ENCODE measurements around the gene RERG.
"Not testable (repeated sequence)": the region's sequence is repeated elsewhere in the genome, so short reads cannot be mapped to it uniquely, and the experiment has no call there.

The RERG gene

GRCh38 chr12:15090441-15090840 is 130.8 kb downstream of the RERG start:
- Histone ChIP-seq H3K4me2 (0 out of 2 replicates have a peak overlapping the region, but pooled peaks have one; percentile 19), H3K9ac (no peak overlapping the region), H3K27me3 (ENCODE audit: insufficient read depth, low read depth) (no peaks in the 10 kb centered on the region), H2AFZ (ENCODE audit: low read depth) (no peak overlapping the region), H3K4me1 (ENCODE audit: low read depth, poor library complexity, severe bottlenecking) (peaks cover 40% of the 10 kb centered on the region), H3K4me3 (IDR thresholded peaks at IDR 0.05; ENCODE audit: insufficient read depth, low read depth, low read length) (no peak overlapping the region), H4K20me1 (ENCODE audit: insufficient read depth) (no peaks in the 10 kb centered on the region), H3K79me2 (ENCODE audit: insufficient read depth, low read depth) (no peaks in the 10 kb centered on the region), H3K36me3 (ENCODE audit: insufficient read depth) (no peaks in the 10 kb centered on the region), H3K27ac (no peak overlapping the region)
- TF ChIP-seq, protein P1, sequence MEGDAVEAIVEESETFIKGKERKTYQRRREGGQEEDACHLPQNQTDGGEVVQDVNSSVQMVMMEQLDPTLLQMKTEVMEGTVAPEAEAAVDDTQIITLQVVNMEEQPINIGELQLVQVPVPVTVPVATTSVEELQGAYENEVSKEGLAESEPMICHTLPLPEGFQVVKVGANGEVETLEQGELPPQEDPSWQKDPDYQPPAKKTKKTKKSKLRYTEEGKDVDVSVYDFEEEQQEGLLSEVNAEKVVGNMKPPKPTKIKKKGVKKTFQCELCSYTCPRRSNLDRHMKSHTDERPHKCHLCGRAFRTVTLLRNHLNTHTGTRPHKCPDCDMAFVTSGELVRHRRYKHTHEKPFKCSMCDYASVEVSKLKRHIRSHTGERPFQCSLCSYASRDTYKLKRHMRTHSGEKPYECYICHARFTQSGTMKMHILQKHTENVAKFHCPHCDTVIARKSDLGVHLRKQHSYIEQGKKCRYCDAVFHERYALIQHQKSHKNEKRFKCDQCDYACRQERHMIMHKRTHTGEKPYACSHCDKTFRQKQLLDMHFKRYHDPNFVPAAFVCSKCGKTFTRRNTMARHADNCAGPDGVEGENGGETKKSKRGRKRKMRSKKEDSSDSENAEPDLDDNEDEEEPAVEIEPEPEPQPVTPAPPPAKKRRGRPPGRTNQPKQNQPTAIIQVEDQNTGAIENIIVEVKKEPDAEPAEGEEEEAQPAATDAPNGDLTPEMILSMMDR (conservative IDR thresholded peaks at IDR 0.05; ENCODE audit: low read depth, low read length), result no peak

DNA sequence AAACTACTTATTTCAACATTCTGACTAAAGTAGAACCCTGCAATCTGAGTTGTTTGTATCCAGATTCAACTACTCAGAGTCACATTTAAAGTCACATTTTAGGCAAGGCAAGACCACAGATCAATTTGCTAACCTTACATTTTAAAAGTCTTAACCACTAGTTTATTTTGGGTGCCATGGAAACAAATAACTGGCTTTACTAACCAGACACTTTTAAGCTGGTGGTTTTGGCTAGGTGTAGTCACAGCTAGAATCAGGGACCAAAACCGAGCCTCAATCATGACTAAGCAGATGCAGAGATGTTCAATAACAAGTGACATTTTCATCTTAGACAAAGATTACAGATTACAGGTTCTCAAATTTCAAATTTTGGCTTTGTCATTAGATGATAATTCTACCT is 133.1 kb downstream of the RERG start:
- peak overlapping the region; percentile 81 for H3K4me2 ChIP-seq
- peak overlapping the region; percentile 65 for H3K9ac ChIP-seq
- no peaks in the 10 kb centered on the region for H3K27me3 ChIP-seq (ENCODE audit: insufficient read depth, low read depth)
- H4K20me1 ChIP-seq (ENCODE audit: insufficient read depth), result no peaks in the 10 kb centered on the region
- H3K36me3 ChIP-seq (ENCODE audit: insufficient read depth), result no peaks in the 10 kb centered on the region
- H2AFZ ChIP-seq (ENCODE audit: low read depth), result peak overlapping the region; percentile 77
- H3K79me2 ChIP-seq (ENCODE audit: insufficient read depth, low read depth), result no peaks in the 10 kb centered on the region
- no peak overlapping the region for H3K4me3 ChIP-seq (IDR thresholded peaks at IDR 0.05; ENCODE audit: insufficient read depth, low read depth, low read length)
- peaks cover 40% of the 10 kb centered on the region for H3K4me1 ChIP-seq (ENCODE audit: low read depth, poor library complexity, severe bottlenecking)
- H3K27ac ChIP-seq, result peak overlapping the region; percentile 97
- TF ChIP-seq, protein P1 (conservative IDR thresholded peaks at IDR 0.05; ENCODE audit: low read depth, low read length), result no peak

DNA sequence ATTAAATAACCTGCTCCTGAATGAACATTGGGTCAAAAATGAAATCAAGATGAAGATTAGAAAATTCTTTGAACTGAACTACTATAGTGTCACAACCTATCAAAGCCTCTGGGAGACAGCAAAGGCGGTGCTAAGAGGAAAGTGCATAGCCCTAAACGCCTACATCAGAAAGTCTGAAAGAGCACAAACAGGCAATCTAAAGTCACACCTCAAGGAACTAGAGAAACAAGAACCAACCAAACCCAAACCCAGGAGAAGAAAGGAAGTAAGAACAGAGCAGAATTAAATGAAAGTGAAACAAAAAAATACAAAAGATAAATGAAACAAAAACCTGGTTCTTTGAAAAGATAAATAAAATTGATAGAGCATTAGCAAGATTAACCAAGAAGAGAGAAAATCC is 143.5 kb downstream of the RERG start:
- Histone ChIP-seq H3K4me1 (ENCODE audit: low read depth, poor library complexity, severe bottlenecking) (peaks cover 16% of the 10 kb centered on the region), H3K4me2 (peak overlapping the region; percentile 27), H2AFZ (ENCODE audit: low read depth) (0 out of 2 replicates have a peak overlapping the region, but pooled peaks have one; percentile 8), H3K27ac (peak overlapping the region; percentile 9; the same call in 1 of the 2 replicates)
- not testable (repeated sequence) for H3K36me3 ChIP-seq (ENCODE audit: insufficient read depth); H3K9ac ChIP-seq; H3K4me3 ChIP-seq (IDR thresholded peaks at IDR 0.05; ENCODE audit: insufficient read depth, low read depth, low read length); H3K79me2 ChIP-seq (ENCODE audit: insufficient read depth, low read depth); H4K20me1 ChIP-seq (ENCODE audit: insufficient read depth); H3K27me3 ChIP-seq (ENCODE audit: insufficient read depth, low read depth)

DNA sequence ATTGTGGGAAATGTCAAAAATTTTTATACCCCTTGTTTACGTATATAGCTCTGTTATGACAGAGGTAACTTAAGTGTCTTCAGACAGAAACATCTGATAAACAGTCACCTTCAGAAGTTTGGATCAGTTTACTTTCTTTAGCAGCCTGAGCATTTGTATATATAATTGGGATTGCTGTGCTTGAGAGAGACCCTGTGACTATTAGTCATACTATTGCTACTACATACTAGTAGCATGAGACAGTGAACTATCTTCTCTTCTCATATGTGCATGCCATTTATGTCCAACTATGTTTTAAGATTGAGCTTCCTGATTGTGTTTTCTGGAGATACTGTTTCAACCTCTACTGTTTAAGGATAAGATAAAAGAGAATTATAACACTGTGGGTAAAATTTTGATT is 146.9 kb downstream of the RERG start:
- H3K27me3 ChIP-seq (ENCODE audit: insufficient read depth, low read depth), result no peaks in the 10 kb centered on the region
- no peaks in the 10 kb centered on the region for H3K36me3 ChIP-seq (ENCODE audit: insufficient read depth)
- H3K4me3 ChIP-seq (IDR thresholded peaks at IDR 0.05; ENCODE audit: insufficient read depth, low read depth, low read length), result no peak overlapping the region
- TF ChIP-seq, protein P1 (conservative IDR thresholded peaks at IDR 0.05; ENCODE audit: low read depth, low read length), result no peak
- H3K9ac ChIP-seq, result no peak overlapping the region
- H3K79me2 ChIP-seq (ENCODE audit: insufficient read depth, low read depth), result no peaks in the 10 kb centered on the region
- no peak overlapping the region for H3K4me2 ChIP-seq
- peaks cover 16% of the 10 kb centered on the region for H3K4me1 ChIP-seq (ENCODE audit: low read depth, poor library complexity, severe bottlenecking)
- no peak overlapping the region for H2AFZ ChIP-seq (ENCODE audit: low read depth)
- H4K20me1 ChIP-seq (ENCODE audit: insufficient read depth), result no peaks in the 10 kb centered on the region
- H3K27ac ChIP-seq, result no peak overlapping the region

GRCh38 chr12:15059123-15059522 is 162.1 kb downstream of the RERG start:
- H3K4me3 ChIP-seq (IDR thresholded peaks at IDR 0.05; ENCODE audit: insufficient read depth, low read depth, low read length), result no peak overlapping the region
- H3K79me2 ChIP-seq (ENCODE audit: insufficient read depth, low read depth), result no peaks in the 10 kb centered on the region
- H4K20me1 ChIP-seq (ENCODE audit: insufficient read depth), result no peaks in the 10 kb centered on the region
- H3K4me2 ChIP-seq, result no peak overlapping the region
- H3K4me1 ChIP-seq (ENCODE audit: low read depth, poor library complexity, severe bottlenecking), result no peaks in the 10 kb centered on the region
- no peaks in the 10 kb centered on the region for H3K27me3 ChIP-seq (ENCODE audit: insufficient read depth, low read depth)
- H3K36me3 ChIP-seq (ENCODE audit: insufficient read depth), result no peaks in the 10 kb centered on the region
- TF ChIP-seq, protein P1 (conservative IDR thresholded peaks at IDR 0.05; ENCODE audit: low read depth, low read length), result no peak
- H2AFZ ChIP-seq (ENCODE audit: low read depth), result no peak overlapping the region
- no peak overlapping the region for H3K27ac ChIP-seq
- no peak overlapping the region for H3K9ac ChIP-seq

Data from KMS-11 (cell line).